ENCODE results near the gene EEF1A2.

Gene EEF1A2

DNA sequence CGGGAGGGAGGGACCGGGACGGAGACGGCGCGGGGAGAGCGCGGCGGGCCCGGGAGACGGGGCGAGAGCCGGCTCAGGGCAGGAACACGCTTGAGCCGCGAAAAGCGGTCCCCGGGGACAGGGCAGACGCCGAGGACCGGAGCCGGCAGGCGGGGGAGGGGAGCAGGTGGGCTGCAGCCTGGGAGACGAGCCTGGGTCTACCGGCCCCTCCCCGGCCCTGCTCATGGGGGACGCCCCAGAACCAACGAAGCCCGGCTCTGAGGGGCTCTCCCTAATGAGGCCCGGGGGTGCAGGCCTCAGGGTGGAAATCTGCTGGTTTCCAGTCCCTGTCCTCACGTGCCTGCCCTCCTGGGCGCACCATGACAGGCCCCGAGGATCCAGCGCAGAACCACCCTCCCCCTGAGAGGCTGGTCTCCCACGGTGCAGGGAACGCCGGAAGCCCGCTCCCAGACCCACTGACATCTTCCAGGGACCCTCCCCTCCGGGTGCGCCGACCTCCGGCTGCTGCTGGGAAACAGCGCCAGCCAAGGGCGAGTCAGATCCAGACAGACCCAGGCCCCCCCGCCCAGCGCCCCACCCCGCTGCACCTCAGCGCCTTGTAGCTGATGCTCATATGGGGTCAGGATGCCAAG, 571 bp upstream of the EEF1A2 start:
- DNase-seq (ENCODE audit: low spot score): no peak

DNA sequence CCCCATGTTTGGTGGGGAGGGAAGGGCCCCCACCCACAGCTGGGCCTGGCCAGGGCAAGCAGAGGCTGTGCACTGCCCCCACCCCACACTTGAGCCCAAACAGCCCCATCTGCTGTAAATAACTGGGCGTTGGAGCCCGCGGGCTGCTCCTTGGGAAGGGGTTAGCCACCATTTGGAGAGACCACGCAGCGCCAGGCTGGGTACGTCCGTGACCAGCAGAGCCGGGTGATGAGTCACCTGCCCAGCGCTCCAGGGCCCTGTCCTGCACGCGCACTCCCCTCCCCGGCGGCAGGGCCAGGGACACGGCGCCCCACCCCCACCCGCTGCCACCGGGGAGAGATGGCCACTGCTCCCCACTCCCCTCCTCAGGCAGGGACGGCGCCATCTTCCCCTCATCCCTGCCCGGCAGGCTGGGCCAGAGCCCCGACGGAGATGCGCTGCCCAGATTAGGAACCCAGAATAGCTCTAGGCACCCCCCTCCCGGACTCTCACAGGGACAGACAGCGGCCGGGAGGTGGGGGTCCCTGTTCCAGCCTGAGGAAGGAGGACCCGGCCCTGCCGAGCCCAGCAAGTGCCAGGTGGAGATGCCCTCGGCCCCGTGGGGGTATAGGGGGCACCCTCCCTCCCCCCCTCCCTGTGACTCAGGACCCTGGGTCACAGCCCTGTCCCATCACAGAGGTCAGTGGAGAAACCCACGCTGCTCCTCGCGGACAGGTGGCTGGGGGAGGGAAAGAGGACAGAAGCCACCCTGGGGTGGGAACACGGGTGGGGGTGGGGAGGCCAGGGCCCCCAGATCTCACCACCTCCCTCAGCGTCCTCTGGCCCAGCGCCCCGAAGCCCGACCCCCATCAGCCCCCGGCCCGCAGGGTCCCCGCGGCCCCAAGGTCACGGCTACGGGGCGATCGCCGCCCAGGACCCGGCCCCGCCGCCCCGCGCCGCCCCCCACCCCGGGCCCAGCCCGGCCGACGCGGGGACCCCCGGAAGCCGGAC, 642 bp downstream of the EEF1A2 start:
- peak; percentile 60 for DNase-seq (ENCODE audit: low spot score)

DNA sequence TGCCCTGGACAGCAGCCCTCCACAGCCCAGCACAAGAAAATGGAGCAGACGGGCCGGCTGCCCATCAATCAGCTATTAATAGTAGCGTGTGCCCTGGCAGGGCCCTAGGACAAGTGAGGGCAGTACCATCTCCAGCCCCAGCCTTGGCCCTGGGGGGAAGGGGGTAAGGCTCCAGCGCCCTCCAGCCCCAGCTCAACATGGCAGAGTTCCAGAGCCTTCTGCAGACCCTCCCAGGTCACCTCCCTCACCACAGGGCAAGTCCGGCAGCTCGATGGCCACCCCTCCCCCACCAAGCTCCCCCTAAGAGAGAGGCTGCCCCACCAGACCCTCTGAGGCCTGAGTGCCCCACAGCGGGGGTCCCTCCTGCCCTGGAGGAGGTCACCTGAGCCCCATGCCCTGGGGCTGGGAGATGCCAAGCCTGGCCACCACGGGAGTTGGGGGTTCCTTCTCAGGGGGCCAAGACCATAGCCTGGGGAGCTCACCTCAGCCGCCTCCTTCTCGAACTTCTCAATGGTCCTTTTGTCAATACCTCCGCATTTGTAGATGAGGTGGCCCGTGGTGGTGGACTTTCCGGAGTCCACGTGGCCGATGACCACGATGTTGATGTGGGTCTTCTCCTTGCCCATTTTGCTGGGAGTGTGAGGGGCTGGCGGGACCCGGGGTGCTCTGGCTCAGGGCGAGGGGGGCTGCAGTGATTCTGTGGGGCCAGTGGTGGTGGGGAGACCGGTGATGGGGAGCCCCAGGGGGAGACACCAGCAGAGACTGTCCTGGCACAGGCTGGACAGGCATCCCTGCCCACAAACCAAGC, 1.5 kb downstream of the EEF1A2 start:
- no peak for DNase-seq (ENCODE audit: low spot score)

DNA sequence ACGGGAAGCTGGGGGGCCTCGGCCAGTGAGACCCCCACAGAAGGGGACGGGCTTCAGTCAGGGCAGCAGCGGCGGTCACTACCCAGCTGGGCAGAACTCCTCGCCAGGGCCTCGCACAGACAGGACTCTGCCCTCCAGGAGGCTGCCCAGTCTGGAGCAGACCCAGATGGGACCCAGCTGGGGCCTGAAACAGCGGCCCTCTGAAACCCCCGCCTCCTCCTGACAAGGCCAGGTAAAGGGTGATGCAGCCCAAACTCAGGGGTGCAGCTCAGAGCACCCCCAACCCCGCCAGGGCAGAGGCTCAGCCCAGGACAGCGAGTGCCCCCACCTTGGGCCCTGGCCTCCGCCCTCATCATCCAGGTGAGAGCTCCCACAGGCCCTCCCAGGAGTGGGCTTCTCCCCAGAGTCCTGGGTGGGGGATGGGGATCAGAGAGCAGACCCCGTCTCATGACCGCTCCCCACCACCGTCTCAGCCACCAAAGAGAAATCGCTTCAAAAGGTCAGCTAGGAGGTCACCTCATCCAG, 2.2 kb downstream of the EEF1A2 start:
- DNase-seq (ENCODE audit: low spot score): no peak

DNA sequence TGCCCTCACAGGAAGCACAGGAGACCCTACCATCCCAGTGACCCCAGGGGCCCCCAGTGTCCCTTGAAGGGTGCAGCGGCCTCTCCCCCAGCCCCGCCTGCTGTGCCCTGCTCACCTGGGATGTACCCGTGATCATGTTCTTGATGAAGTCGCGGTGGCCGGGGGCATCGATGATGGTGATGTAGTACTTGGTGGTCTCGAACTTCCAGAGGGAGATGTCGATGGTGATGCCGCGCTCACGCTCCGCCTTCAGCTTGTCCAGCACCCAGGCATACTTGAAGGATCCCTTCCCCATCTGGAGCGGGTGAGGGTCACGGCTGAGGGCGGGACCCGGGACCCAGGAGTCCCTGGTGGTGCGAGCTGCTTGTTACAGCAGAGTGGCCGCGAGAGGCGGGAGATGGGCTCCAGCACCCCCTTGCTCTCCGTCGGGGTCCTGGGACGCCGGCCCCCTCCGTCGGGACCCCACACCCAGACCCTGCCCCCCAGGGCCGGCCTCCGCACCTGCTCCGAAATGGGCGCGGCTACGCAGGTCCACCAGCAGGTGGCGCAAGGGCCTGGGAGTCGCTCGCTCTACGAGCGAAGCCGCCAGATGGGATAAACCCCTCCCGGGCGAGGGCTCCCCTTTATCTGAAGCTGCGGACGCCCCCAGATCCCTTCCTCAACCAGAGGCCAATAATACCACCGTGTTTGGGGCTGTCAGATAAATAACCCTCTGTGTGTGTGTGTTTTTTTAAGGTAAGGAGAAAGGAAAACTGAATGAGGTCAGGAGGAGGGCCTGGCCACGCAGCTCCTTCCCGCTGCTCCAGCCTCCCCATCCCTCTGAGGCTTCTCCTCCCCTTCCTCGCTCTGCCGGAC, 2.9 kb downstream of the EEF1A2 start:
- DNase-seq (ENCODE audit: low spot score): peak; percentile 88

DNA sequence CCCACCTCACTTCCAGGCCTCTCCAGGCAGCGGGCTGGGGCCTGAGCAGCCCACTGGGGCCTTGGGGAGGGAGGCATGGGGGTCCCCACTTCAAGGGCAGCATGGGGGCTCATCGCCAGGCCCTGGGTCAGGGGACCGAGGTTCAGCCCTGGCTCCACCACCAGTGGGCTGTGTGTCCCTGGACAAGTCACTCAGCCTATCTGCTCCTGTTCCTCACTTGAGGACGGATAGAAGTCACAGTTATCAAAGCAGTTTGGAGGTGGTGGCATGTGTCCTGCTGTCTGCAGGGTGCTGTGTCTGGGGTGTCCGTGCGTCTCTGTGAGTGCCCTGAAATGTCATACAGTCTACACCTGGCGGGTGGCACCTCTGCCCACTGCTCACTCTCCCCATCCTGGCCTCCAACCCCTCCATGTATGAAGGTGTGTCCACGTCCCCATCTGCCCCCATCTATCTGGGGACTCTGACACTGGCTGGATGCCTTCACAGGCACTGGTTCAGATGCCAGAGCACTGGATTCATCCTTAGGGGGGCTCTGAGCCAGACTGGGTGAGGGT, 3.6 kb downstream of the EEF1A2 start:
- DNase-seq (ENCODE audit: low spot score): no peak

DNA sequence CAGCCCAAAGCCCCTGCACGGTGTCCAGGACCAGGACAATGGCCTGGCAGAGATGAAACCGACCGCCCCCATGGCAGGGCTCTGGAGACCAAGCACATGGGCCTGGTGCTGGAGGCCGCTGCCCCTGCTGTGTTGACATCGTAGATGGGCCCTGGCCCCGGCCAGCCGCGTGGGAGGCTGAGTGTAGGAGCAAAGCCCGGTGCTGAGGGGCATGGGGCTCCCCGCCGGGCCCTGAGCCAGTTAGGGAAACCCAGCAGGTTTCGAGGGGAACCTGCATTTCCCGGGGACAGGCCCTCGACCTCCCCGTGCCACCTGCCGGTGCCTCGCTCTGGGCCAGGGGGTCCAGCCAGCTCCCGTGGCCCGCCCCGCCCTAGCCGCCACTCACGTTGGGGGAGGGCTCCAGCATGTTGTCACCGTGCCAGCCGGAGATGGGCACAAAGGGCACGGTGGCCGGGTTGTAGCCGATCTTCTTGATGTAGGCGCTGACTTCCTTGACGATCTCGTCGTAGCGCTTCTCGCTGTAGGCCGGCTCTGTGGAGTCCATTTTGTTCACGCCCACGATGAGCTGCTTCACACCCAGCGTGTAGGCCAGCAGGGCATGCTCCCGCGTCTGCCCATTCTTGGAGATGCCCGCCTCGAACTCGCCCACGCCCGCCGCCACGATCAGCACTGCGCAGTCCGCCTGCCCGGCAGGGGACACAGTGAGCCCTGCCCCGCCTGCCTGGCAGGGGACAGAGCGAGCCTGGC, 4.3 kb downstream of the EEF1A2 start:
- DNase-seq (ENCODE audit: low spot score): no peak

DNA sequence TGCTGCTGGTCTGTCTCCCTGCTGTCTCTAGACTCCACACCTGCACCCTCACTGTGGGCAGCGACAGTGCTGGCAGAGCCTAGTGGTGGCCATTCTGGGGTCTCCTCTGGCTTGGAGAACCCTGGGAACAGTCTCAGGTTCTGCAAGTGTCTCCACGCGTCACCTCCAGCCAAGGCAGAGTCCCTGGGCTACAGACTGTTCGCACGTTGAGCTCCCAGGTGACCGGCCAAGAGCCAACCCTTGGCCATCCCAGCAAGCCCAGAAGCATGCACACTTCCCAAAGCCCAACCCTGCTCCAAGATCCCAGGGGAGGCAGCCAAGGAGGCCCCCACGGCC, 4.8 kb downstream of the EEF1A2 start:
- no peak for DNase-seq (ENCODE audit: low spot score)

DNA sequence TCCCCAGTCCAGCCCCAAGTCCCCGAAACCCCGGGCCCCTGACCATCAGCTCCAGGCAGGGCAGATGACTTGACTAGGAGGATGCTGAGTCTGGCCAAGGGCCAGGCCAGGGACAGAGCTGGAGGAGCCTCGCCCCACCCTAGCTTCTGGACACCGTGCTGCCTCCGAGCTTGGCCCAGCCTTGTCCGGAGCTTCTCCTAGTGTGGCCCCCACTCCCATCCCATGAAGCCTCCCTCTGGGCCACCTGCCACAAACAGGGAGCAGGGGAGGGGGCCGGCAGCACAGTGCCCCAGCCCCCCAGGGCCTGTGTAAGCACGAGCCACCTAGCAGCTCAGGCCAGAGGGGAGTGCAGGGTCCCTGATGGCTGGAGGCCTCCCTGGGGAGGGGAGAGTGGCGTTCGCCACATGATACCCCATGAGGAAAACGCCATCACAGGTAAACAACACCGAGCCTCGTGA, 5.3 kb downstream of the EEF1A2 start:
- no peak for DNase-seq (ENCODE audit: low spot score)

DNA sequence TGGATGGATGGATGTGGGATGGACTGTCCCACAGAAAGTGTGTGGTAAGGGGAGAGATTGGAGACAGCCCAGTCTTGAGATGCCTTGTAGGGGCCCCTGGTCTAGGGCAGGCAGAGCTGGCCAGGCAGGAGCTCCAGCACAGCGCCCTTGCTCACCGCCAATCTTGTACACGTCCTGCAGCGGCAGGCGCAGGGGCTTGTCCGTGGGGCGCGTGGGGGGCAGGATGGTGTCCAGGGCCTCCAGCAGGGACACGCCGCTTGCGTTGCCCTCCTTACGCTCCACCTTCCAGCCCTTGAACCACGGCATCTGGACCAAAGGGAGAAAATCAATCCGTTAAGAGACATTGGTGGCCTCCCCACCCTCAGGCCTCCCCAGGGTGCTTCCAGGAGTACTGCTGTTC, 5.9 kb downstream of the EEF1A2 start:
- DNase-seq (ENCODE audit: low spot score): no peak

DNA sequence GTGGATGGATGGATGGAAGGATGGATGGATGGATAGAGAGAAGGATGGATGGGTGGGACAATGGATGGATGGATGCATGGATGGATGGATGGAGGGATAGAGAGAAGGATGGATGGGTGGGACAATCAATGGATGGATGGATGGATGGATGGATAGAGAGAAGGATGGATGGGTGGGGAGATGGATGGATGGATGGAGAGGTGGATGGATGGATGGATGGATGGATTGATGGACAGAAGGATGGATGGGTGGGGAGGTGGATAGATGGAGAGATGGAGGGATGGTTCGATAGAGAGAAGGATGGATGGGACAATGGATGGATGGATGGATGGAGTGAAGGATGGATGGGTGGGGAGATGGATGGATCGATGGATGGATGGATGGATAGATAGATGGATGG, 6.4 kb downstream of the EEF1A2 start:
- DNase-seq (ENCODE audit: low spot score): no peak

DNA sequence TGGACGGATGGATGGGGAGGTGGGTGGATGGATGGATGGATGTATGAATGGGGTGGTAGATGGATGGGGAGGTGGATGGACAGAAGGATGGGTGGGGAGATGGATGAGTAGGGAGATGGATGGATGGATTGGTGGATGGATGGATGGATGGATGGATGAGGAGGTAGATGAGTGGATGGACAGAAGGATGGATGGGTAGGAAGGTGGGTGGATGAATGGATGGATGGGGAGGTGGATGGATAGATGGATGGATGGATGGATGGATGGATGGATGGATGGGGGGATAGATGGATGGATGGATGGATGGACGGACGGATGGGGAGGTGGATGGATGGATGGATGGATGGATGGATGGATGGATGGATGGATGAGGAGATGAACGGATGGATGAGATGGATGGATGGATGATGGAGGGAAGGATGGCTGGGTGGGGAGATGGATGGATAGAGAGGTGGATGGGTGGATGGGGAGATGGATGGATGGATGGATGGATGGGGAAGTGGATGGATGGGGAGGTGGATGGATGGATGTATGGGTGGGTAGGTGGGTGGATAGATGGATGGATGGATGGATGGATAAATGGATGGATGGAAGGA, 7.2 kb downstream of the EEF1A2 start:
- DNase-seq (ENCODE audit: low spot score): no peak

DNA sequence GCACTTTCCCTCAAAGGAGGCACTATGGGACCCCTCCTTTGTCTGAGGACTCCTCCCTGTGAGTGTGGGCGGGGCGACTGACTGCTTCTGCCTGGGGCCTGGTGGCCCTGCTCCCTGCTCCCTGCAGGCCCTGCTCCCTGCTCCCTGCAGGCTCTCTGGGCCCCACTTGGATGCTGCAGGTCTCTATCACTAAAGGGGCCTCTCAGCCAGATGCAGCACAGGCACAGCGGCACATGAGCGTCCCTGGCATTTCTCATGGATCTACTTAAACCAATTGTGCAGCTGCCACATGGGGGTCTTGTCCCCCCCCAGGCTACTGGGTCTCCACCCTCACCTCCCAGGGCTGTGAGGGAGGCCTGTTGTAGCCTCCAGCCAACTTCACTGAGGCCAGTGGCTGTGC, 7.8 kb downstream of the EEF1A2 start:
- no peak for DNase-seq (ENCODE audit: low spot score)

DNA sequence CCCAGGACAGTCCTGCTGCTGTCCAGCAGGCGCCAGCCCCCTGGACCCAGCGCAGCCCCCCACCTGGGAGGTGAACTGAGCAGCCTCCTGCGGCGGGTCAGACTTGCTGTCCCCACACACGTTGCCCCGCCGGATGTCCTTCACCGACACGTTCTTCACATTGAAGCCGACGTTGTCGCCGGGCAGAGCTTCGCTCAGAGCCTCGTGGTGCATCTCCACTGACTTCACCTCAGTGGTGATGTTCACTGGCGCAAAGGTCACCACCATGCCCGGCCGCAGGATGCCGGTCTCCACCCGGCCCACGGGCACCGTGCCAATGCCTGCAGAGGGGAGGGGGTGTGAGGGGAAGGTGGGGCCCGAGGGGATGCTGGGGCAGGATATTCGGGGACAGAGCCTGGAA, 8.5 kb downstream of the EEF1A2 start:
- no peak for DNase-seq (ENCODE audit: low spot score)

DNA sequence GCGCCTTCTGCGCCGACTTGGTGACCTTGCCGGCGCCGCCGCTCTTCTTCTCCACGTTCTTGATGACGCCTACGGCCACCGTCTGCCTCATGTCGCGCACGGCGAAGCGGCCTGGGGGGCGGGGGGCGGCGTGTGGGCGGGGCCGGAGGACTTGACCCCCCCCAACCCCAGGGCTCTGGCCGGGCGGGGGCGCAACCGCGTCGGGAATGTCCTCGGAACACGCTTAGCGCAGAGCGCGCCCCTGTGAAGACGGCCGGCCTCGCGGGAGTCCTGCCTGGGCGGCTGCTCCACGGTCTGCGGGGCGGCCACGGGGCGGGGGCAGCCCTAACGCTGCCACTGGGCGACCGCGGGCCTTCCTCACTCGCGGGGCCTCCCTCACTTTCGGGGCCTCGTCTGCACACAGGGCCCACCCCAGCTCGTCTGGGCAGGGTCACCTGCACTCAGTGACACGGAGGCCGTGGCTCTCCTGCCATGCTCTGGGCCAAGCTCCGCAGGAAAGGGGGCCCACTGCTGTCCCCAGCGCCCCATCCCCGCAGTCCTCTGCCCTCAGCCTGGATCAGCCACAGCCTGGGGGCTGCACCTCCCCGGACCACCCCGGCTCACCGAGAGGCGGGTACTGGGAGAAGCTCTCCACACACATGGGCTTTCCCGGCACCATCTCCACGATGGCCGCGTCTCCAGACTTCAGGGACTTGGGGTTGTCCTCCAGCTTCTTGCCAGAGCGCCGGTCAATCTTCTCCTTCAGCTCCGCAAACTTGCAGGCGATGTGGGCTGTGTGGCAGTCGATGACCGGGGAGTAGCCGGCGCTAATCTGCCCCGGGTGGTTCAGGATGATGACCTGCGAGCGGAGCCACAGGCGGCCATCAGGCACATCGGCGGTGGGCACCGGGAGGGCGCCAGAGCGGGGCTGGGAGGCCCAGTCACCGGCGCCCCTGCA, 10.3 kb downstream of the EEF1A2 start:
- no peak for DNase-seq (ENCODE audit: low spot score)

DNA sequence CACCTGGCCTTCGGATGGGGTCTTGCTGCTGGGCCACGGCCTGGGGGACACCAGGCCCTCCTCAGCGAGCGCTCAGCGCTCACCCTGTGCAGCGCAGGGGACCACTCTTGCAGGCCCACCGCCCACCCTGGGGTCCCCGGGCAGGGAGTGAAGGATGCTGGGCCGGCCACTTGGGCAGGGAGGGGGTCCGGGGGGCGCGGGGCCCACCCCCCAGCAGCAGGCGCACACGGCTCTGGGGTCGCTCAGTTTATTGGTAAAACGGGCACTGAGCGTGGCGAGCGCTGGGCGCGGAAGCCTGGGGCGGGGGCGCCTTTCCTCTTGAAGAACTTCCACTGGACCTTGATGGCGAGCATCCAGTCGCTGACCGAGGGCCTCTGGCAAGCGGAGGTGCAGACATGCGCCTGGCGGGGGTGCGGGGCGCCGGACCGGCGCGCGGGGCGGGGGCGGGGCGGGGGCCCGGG, 11.1 kb downstream of the EEF1A2 start:
- DNase-seq (ENCODE audit: low spot score): no peak

DNA sequence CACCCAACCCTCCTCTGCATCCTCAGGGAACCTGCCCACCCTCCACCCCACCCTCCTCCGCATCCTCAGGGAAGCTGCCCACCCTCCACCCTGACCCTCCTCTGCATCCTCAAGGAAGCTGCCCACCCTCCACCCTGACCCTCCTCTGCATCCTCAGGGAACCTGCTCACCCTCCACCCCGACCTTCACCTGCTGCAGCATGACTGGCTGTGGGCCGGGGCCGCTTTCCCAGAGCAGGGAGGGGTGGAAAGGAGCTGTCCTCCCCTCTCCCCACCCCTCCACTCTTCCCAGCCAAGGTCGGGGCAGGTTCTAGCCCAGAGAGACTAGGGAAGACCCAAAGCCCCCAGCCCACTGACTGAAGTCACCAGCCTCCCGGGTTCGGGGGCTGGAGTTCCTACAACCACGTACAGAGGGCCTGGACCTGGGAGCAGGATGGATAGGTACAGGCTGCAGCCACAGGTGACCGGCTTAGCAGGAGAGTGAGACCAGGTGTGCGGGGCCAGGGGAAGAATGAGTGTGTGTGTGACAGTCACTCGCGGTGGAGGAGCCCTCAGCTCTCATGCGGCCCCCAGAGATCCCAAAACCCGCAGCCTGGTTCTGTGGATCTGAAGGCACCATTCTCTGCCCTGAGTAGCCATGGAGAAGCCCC, 11.6 kb downstream of the EEF1A2 start:
- no peak for DNase-seq (ENCODE audit: low spot score)

DNA sequence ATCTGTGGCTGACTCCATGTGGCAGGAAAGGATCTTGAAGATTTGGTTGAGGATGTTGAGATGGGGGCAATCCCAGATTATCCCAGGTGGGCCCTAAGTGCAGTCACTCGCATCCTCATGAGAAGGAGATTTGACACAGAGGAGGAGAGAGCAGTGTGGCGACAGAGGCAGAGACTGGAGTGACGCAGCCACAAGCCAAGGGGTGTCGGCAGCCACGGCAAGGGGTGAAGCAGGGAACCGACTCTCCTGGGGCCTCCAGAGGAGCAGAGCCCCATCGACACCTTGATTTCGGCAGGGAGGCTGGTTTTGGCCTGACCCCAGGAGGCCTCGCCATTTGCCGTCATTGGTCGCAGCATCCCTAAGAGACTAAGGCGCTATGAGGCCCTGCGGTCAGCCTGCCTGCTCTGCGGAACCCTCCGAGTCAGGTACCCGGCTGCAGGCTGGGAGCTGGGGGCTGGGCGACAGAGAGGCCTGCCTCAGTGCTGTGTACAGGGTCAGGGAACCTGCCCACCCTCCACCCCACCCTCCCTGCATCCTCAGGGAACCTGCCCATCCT, 12.5 kb downstream of the EEF1A2 start:
- DNase-seq (ENCODE audit: low spot score): no peak

All from AG20443 (cell line).